CD8-positive, alpha-beta memory T cell (primary cell): ENCODE measurements around the gene TTC31. TPM values are rescaled to one million over a fixed set of nuclear protein-coding genes. Genes with fewer than 3 reads are reported as not detected.

Experiments
- CTCF ChIA-PET: fragments of 350-600 bp; sonication (Branson Sonifier 250); formaldehyde crosslinking; loops from one replicate; lab custom pipeline; 2021; ENCODE audit warnings: antibody characterized with exemption; lab: Charles Lee
- POLR2A ChIA-PET: fragments of 350-600 bp; sonication (Branson Sonifier 250); formaldehyde crosslinking; loops from one replicate; lab custom pipeline; 2021; ENCODE audit warnings: antibody characterized with exemption; lab: Charles Lee
- DNase-seq, 5 donors: peaks; one replicate each; pipeline versions ENCODE4 v3.0.0 to v3.0.0-alpha.2; 2020 to 2022; ENCODE audit warnings: mixed read lengths in 1 of 5
- H3K27ac ChIP-seq: one replicate; pipeline ENCODE4 v1.7.0; 2013; ENCODE audit warnings: low read depth, mild to moderate bottlenecking, low read length, moderate library complexity
- H3K27me3 ChIP-seq: 2 replicates; pipeline ENCODE4 v1.7.0; 2013; ENCODE audit warnings: low read length, mild to moderate bottlenecking; ENCODE audit not compliant: insufficient read depth, poor library complexity, severe bottlenecking
- H3K36me3 ChIP-seq: 2 replicates; pipeline ENCODE4 v1.7.0; 2013; ENCODE audit warnings: mild to moderate bottlenecking, low read length, moderate library complexity; ENCODE audit not compliant: insufficient read depth
- H3K4me1 ChIP-seq: 2 replicates; pipeline ENCODE4 v1.7.0; 2013; ENCODE audit warnings: mild to moderate bottlenecking, low read length, moderate library complexity; ENCODE audit not compliant: insufficient read depth
- H3K4me3 ChIP-seq: 2 replicates; pipeline ENCODE4 v1.7.0; 2013; ENCODE audit warnings: mild to moderate bottlenecking, low read length
- H3K9me3 ChIP-seq: 2 replicates; pipeline ENCODE4 v1.7.0; 2013; ENCODE audit warnings: mild to moderate bottlenecking, low read length
- H3K27ac Mint-ChIP-seq, 8 donors: one replicate each; pipeline ENCODE4 v1.8.0; 2020 to 2021; ENCODE audit warnings: mixed read lengths in 8 of 8, mild to moderate bottlenecking in 6 of 8, inconsistent platforms in 3 of 8, moderate library complexity in 3 of 8
- H3K27me3 Mint-ChIP-seq, 2 donors: one replicate each; pipeline ENCODE4 v1.8.0; 2020 to 2021; ENCODE audit warnings: mixed read lengths in 2 of 2, mild to moderate bottlenecking in 1 of 2, moderate library complexity in 1 of 2
- H3K36me3 Mint-ChIP-seq, 3 donors: one replicate each; pipeline ENCODE4 v1.8.0; 2020 to 2021; ENCODE audit warnings: mixed read lengths in 3 of 3, inconsistent platforms in 1 of 3, mild to moderate bottlenecking in 1 of 3
- H3K4me1 Mint-ChIP-seq, 3 donors: one replicate each; pipeline ENCODE4 v1.8.0; 2020 to 2021; ENCODE audit warnings: mixed read lengths in 3 of 3, inconsistent platforms in 1 of 3, mild to moderate bottlenecking in 1 of 3
- H3K4me3 Mint-ChIP-seq, 7 donors: one replicate each; pipeline ENCODE4 v1.8.0; 2020 to 2021; ENCODE audit warnings: mixed read lengths in 7 of 7, mild to moderate bottlenecking in 6 of 7, moderate library complexity in 4 of 7, inconsistent platforms in 2 of 7
- H3K9me3 Mint-ChIP-seq, 5 donors: one replicate each; pipeline ENCODE4 v1.8.0; 2020 to 2022; ENCODE audit warnings: mixed read lengths in 5 of 5, mild to moderate bottlenecking in 3 of 5, moderate library complexity in 2 of 5, inconsistent platforms in 1 of 5
- polyA plus RNA-seq: library from polyadenylated mRNA; unstranded; fragments of 300-500 nt; fragmentation: Illumina TruSeq; gene quantifications from one replicate; pipeline ENCODE4 v1.2.3, GENCODE V29; 2021
- total RNA-seq, 2 experiments: library from RNA; stranded (reverse); gene quantifications; one replicate each; pipeline ENCODE4 v1.2.3, GENCODE V29; 2021

Gene TTC31
- 10 to 100 TPM; 26.4 to 28.0 TPM for total RNA-seq
- polyA plus RNA-seq = 20.5 TPM

DNA sequence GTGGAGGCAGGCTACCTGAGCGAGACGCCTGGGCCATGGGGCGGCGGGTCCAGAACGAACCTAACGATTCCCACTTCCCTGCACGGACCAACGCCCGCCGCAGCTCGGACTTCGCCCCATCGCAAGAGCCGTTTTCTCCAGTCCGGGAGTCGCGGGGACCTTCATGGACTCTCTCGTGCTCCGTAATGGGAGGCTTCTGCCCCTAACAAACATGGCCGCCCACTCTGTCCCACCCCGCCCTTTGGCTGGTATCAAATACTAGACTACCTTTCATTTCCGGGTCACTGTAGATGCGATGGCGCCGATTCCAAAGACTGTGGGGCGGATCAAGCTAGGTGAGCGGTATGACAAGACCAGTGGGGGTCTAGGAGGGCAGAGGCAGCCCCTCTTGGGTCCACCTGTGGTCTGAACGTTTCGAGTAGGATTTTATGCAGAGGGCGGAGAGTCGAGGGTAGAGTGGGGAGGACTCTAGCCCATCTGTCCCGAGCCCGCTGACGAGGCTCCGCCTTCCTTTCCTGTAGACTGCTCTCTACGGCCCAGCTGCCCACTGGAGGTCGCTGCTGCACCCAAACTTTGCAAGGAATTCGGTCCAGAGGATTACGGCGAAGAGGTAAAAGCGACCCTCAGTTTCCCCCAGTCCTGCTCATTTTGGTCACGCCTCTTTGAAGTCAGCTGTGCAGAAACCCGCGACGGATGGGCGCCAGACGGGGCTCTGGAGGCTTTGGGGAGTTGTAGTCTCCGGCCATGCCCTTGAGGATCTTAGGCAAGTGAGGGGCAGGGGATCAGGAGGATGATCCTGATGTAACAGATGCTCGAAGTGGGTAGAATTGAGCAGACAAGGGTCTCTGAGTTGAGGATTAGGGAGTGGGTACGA, at the start of gene TTC31, which contains the start of gene CCDC142:
TTC31 (plus strand) TSS at position 281 of the 874 bp plus-strand sequence; CDS start at position 296, 15 bp downstream.
CCDC142 (minus strand) TSS at position 198 of the 874 bp plus-strand sequence; CDS start at position 37, 161 bp downstream.
- Mint-ChIP-seq H3K27ac (peak within 1 kb of the TSS; percentile 95 to 100 (median 100)), H3K36me3 (peaks cover 0 to 51% (median 9%) of the 10 kb centered on the region in 3 donors), H3K9me3 (no peaks in the 10 kb centered on the region), H3K4me1 (peaks cover 32 to 56% (median 45%) of the 10 kb centered on the region in 3 donors), H3K27me3 (no peaks in the 10 kb centered on the region), H3K4me3 (peak within 1 kb of the TSS; percentile 98 to 100 (median 100))
- ChIA-PET CTCF (interaction anchor here (0.6 to 5.6 kb wide), 27 partner anchors 9 to 234 kb away, joined by 3 to 83 read pairs (median 5); partner anchors contain the start of genes AUP1, DQX1, HTRA2 and INO80B), POLR2A (interaction anchor here (0.6 to 3.9 kb wide), 9 partner anchors 10 to 643 kb away, joined by 3 to 56 read pairs (median 5); partner anchors contain the start of genes AUP1, DQX1, HTRA2 and INO80B)
- Histone ChIP-seq H3K9me3 (no peaks in the 10 kb centered on the region), H3K4me1 (peaks cover 25% of the 10 kb centered on the region), H3K27ac (peak within 1 kb of the TSS; percentile 89), H3K4me3 (peak within 1 kb of the TSS; percentile 99), H3K36me3 (peaks cover 13% of the 10 kb centered on the region), H3K27me3 (no peaks in the 10 kb centered on the region)
- DNase-seq = peak; percentile 87 to 96 (median 93)

DNA sequence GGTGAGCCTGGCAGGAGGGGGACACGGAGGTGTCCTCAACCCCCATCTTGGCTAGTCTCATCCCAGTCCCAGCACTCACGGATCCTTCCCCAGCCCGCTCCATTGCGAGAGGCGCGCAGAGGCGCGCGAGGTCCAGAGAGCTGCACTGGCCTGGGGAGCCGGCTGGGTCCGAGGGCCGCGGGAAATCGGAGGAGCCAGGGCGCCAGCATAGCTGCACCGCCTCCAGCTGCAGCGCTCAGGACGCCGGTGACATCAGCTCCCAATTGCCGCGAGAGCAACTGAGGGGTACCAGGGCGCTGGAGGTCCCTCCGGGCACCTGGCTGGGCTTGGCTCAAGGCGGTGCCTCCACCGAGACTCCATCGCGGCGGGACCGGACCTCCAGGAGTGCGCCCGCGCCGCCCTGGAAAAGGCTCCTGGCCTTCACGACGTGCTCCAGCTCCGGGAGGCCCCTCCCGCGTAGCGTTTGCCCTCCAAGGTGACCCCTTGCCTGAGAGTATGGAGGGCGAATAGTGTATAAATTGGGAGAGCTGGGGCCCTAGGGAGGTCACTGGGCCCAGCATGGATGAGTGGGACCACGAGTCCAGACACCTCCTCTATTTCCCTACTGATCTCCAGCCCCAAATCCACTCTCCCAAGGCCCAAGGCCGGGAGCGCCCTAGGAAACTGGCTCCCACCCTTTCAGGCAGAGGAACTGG, 46.6 kb upstream of the TTC31 start:
- POLR2A ChIA-PET = no interaction called here
- DNase-seq = no peak
- CTCF ChIA-PET = interaction anchor here (0.6 kb wide), 1 partner anchor 295 kb away, joined by 3 read pairs; no protein-coding TSS in a partner anchor
- H3K9me3 ChIP-seq = no peaks in the 10 kb centered on the region
- peaks cover 9 to 16% of the 10 kb centered on the region in 2 donors for H3K27me3 Mint-ChIP-seq
- H3K27ac Mint-ChIP-seq = peak overlapping the region in 1 of 8 donors; percentile 94
- H3K4me3 Mint-ChIP-seq = no peak overlapping the region
- H3K27ac ChIP-seq = no peak overlapping the region
- no peaks in the 10 kb centered on the region for H3K36me3 Mint-ChIP-seq
- no peaks in the 10 kb centered on the region for H3K36me3 ChIP-seq
- no peaks in the 10 kb centered on the region for H3K9me3 Mint-ChIP-seq
- peaks cover 1 to 12% (median 4%) of the 10 kb centered on the region in 3 donors for H3K4me1 Mint-ChIP-seq
- peaks cover 8% of the 10 kb centered on the region for H3K4me1 ChIP-seq
- no peak overlapping the region for H3K4me3 ChIP-seq
- peaks cover 9% of the 10 kb centered on the region for H3K27me3 ChIP-seq

DNA sequence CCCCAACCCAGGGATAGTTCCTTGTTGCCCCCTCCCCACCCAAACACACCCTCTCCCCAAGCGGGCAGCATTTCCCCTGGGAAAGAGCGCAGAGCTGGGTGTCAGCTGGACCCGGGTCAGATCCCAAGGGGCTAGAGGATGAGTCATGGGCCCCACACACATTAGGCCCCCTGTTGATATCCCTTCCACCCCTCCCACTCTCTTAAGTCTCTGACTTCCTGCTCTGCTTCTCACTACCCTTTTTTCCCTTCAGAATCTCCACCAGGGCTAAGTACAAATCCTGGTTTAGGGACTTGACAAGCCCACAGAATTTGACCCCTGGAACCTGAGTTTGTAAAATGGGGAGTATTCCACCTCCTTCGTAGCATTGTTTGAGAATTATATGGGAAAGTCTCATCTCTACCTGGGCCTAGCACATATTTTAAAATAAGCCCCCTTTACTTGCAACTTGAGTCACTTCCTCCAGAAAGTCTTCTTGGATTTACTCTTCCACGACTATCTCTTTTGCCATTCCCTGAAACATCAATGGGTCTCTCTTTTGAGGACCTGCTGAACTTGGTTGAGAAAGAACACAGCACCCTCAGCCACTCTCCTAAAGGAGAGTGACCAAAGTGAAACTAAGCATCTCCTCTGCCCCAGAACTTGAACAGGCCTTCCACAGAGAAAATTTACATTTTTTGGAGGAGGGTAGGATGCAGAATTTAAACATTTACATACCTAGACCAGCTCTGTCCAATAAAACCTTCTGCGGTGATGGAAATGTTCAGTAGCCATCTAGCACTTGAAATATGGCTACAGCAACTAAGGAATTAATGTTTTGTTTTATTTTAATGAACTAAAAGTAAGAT, 45.8 kb upstream of the TTC31 start:
- no peaks in the 10 kb centered on the region for H3K36me3 ChIP-seq
- H3K9me3 ChIP-seq = no peaks in the 10 kb centered on the region
- CTCF ChIA-PET = no interaction called here
- H3K27ac ChIP-seq = no peak overlapping the region
- peaks cover 17% of the 10 kb centered on the region for H3K27me3 ChIP-seq
- H3K27me3 Mint-ChIP-seq = peaks cover 9 to 18% of the 10 kb centered on the region in 2 donors
- H3K4me1 Mint-ChIP-seq = peaks cover 2 to 16% (median 4%) of the 10 kb centered on the region in 3 donors
- no peak overlapping the region for H3K4me3 ChIP-seq
- H3K4me3 Mint-ChIP-seq = no peak overlapping the region
- H3K36me3 Mint-ChIP-seq = no peaks in the 10 kb centered on the region
- H3K9me3 Mint-ChIP-seq = no peaks in the 10 kb centered on the region
- H3K4me1 ChIP-seq = peaks cover 8% of the 10 kb centered on the region
- H3K27ac Mint-ChIP-seq = peak overlapping the region in 1 of 8 donors; percentile 35
- POLR2A ChIA-PET = no interaction called here
- DNase-seq = no peak

DNA sequence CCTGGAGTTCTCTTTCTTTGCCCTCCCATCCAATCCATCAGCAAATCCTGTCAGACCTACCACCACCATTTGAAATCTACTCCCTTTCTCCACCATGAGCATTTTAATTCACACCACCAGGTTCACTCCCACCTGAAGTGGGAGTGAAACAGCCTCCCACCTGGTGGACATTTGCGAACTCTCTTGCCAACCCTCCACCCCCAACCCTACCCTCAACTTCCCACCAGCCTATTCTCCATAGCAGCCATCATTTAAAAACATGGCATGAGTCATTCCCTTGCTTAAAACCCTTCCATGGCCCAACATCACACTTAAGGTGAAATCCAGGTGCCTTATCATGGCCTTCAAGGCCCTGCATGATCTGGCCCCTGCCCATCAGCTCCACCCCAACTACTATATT, 44.6 kb upstream of the TTC31 start:
- no peaks in the 10 kb centered on the region for H3K9me3 ChIP-seq
- peaks cover 6 to 20% (median 8%) of the 10 kb centered on the region in 3 donors for H3K4me1 Mint-ChIP-seq

DNA sequence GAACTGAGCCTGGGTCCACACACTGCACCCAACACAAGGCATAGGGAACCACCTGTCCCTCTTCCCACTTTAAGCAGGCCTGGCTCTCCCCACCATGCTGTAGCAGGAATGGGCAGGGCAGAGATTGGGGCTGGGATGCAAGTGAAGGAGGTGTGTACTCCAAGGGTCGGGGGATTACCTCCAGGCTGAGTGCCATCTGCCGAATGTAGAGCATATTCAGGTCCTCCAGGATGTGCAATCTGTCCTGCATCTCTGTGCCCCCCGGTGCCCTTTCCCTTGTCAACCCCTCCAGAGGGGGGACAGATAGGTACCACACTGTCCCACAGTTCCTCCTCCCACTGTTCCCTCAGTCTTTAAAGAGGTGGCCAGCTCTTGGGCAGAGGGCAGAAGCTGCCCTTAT, 43.5 kb upstream of the TTC31 start:
- Histone ChIP-seq H3K27ac (peak overlapping the region; percentile 38), H3K4me1 (peaks cover 8% of the 10 kb centered on the region), H3K36me3 (no peaks in the 10 kb centered on the region), H3K9me3 (no peaks in the 10 kb centered on the region), H3K27me3 (peaks cover 26% of the 10 kb centered on the region), H3K4me3 (no peak overlapping the region)
- no peaks in the 10 kb centered on the region for H3K36me3 Mint-ChIP-seq
- H3K4me1 Mint-ChIP-seq = peaks cover 6 to 20% (median 8%) of the 10 kb centered on the region in 3 donors
- H3K4me3 Mint-ChIP-seq = no peak overlapping the region
- CTCF ChIA-PET = interaction anchor here (1.0 kb wide), 1 partner anchor 190 kb away, joined by 3 read pairs; no protein-coding TSS in a partner anchor
- peaks cover 0 to 2% (median 0%) of the 10 kb centered on the region in 5 donors for H3K9me3 Mint-ChIP-seq
- H3K27me3 Mint-ChIP-seq = peaks cover 23 to 28% of the 10 kb centered on the region in 2 donors
- no peak for DNase-seq
- peak overlapping the region in 1 of 8 donors; percentile 45 for H3K27ac Mint-ChIP-seq
- POLR2A ChIA-PET = no interaction called here

More for the DNA sequence above, 44.6 kb upstream of the TTC31 start:
- ChIA-PET POLR2A (no interaction called here), CTCF (no interaction called here)
- Mint-ChIP-seq H3K36me3 (no peaks in the 10 kb centered on the region), H3K4me3 (no peak overlapping the region), H3K27me3 (peaks cover 17 to 22% of the 10 kb centered on the region in 2 donors), H3K27ac (peak overlapping the region in 1 of 8 donors; percentile 2), H3K9me3 (peaks cover 0 to 2% (median 0%) of the 10 kb centered on the region in 5 donors)
- Histone ChIP-seq H3K4me3 (no peak overlapping the region), H3K27me3 (peaks cover 26% of the 10 kb centered on the region), H3K4me1 (peaks cover 8% of the 10 kb centered on the region), H3K36me3 (no peaks in the 10 kb centered on the region), H3K27ac (no peak overlapping the region)
- no peak for DNase-seq

DNA sequence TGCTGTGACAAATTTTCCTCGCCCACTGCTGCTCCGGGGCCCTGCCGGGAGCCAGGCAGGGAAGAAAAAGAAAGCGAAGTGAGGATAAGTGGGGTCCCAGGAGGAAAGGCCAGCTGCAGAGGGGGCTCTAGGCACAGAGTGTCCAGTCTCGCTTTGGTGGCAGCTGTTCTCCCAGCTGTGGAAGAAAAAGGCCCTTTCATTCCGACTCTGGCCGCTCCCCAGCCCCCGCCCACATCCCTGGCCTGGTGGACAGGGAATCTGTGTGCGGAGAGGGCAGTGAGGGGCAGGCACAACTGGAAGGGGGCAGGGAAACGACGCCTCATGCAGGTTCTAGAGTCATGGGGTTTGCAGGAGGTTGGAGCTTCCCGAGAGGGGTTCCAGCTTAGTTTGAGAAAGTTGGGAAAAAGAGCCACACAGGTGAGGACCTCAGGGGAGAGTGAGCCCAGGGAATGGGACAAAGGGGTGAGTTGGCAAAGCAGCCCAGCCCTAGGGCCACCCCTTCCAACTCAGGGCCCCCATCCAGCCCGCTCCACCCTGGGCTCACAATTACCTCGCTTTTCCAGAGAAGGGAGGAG, 43.0 kb upstream of the TTC31 start:
- peaks cover 0 to 2% (median 0%) of the 10 kb centered on the region in 5 donors for H3K9me3 Mint-ChIP-seq
- no peak for DNase-seq
- no peaks in the 10 kb centered on the region for H3K9me3 ChIP-seq
- peaks cover 6 to 20% (median 8%) of the 10 kb centered on the region in 3 donors for H3K4me1 Mint-ChIP-seq
- POLR2A ChIA-PET = interaction anchor here (1.1 kb wide), 1 partner anchor 15 kb away, joined by 4 read pairs; the partner anchor contains the start of gene INO80B
- CTCF ChIA-PET = interaction anchor here (1.0 kb wide), 2 partner anchors 43 to 190 kb away, joined by 3 read pairs; partner anchors contain the start of genes CCDC142 and TTC31
- no peaks in the 10 kb centered on the region for H3K36me3 ChIP-seq
- peak overlapping the region in 3 of 8 donors; percentile 58 to 72 (median 60) for H3K27ac Mint-ChIP-seq
- peak overlapping the region; percentile 22 for H3K4me3 ChIP-seq
- H3K36me3 Mint-ChIP-seq = no peaks in the 10 kb centered on the region
- H3K27me3 Mint-ChIP-seq = peaks cover 25 to 33% of the 10 kb centered on the region in 2 donors
- H3K27me3 ChIP-seq = peaks cover 26% of the 10 kb centered on the region
- H3K27ac ChIP-seq = peak overlapping the region; percentile 38
- H3K4me1 ChIP-seq = peaks cover 8% of the 10 kb centered on the region
- H3K4me3 Mint-ChIP-seq = peak overlapping the region in 5 of 7 donors; percentile 19 to 59 (median 29)
